ENCODE data around the gene SORCS2. TPM values are rescaled to one million over a fixed set of nuclear protein-coding genes. Genes with fewer than 3 reads are reported as not detected.

SORCS2 gene
- total RNA-seq, 2 donors from 2014 or later: 1.0 to 4.4 TPM

GRCh38 chr4:7556558-7556957 lies 364.2 kb downstream of the SORCS2 start:
- intact Hi-C loops (cut with DNase I): no loop called here
- Histone ChIP-seq H3K36me3 (no peaks in the 10 kb centered on the region), H3K9me3 (no peaks in the 10 kb centered on the region), H3K4me1 (replicated peaks) (no peaks in the 10 kb centered on the region), H3K4me3 (no peak overlapping the region), H3K27ac (no peak overlapping the region), H3K27me3 (replicated peaks; ENCODE audit: insufficient read depth) (peaks cover 3% of the 10 kb centered on the region)
- TF ChIP-seq CTCF (IDR thresholded peaks at IDR 0.05): no peak
- no peak for TF ChIP-seq POLR2A (IDR thresholded peaks at IDR 0.05)
- no peak for TF ChIP-seq POLR2AphosphoS5 (IDR thresholded peaks at IDR 0.05)
- DNase-seq (ENCODE audit: low spot score): no peak

DNA sequence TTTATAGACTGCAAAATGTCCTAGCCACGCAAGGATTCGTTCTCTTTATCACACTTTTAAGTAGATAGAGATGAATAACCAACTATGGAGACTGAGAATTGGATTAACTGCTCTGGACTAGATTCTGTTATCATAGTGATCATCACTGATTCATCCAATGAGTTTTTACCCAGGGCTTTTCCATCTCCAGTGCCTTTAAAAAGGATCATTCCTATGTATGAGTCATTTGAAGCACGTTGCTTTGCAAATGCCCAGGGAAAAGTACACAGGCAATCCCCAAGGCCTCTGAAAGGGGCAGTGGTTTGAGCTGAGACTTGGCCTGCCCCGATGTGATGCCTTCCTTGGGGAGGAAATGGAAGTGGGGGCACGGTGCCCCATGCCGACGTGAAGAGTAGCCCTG lies 365.1 kb downstream of the SORCS2 start:
- TF ChIP-seq POLR2AphosphoS5 (IDR thresholded peaks at IDR 0.05) (no peak), CTCF (IDR thresholded peaks at IDR 0.05) (no peak), POLR2A (IDR thresholded peaks at IDR 0.05) (no peak)
- no peak for DNase-seq (ENCODE audit: low spot score)
- no peaks in the 10 kb centered on the region for H3K36me3 ChIP-seq
- peaks cover 3% of the 10 kb centered on the region for H3K27me3 ChIP-seq (replicated peaks; ENCODE audit: insufficient read depth)
- no peaks in the 10 kb centered on the region for H3K9me3 ChIP-seq
- H3K27ac ChIP-seq: no peak overlapping the region
- intact Hi-C loops (cut with DNase I): no loop called here
- WGBS: 45% methylated on average over 7 of the region's 7 CpGs
- no peak overlapping the region for H3K4me3 ChIP-seq
- H3K4me1 ChIP-seq (replicated peaks): no peaks in the 10 kb centered on the region

DNA sequence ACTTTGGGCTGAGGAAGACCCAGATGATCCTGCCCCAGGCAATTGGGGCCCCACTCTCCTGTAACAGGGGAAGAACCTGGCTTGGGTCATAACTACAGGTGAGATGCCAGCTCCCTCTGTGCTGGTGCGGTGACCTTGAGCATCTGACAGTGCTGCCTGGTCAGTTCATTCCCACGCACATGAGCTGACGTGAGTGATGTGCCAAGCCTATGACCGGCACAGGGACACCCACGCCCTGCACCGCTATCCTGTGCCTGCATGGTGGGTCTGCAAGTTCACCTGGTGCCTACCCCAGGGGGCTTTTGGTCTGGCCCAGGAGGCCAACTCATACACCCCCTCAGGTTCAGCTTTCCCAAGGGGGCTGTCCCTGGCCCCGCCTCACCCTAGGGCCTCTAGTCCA lies 366.1 kb downstream of the SORCS2 start:
- Histone ChIP-seq H3K27me3 (replicated peaks; ENCODE audit: insufficient read depth) (peaks cover 3% of the 10 kb centered on the region), H3K9me3 (no peaks in the 10 kb centered on the region), H3K27ac (no peak overlapping the region), H3K4me1 (replicated peaks) (no peaks in the 10 kb centered on the region), H3K4me3 (no peak overlapping the region), H3K36me3 (no peaks in the 10 kb centered on the region)
- intact Hi-C loops (cut with DNase I): no loop called here
- TF ChIP-seq POLR2AphosphoS5 (IDR thresholded peaks at IDR 0.05) (no peak), POLR2A (IDR thresholded peaks at IDR 0.05) (no peak), CTCF (IDR thresholded peaks at IDR 0.05) (no peak)
- DNase-seq (ENCODE audit: low spot score): no peak
- 96% methylated on average over 7 of the region's 7 CpGs for WGBS

GRCh38 chr4:7559316-7559715 lies 367.0 kb downstream of the SORCS2 start:
- no peak overlapping the region for H3K4me3 ChIP-seq
- no peak for DNase-seq (ENCODE audit: low spot score)
- TF ChIP-seq POLR2A (IDR thresholded peaks at IDR 0.05) (no peak), CTCF (IDR thresholded peaks at IDR 0.05) (no peak), POLR2AphosphoS5 (IDR thresholded peaks at IDR 0.05) (no peak)
- no peak overlapping the region for H3K27ac ChIP-seq
- H3K27me3 ChIP-seq (replicated peaks; ENCODE audit: insufficient read depth): peaks cover 3% of the 10 kb centered on the region
- no peaks in the 10 kb centered on the region for H3K4me1 ChIP-seq (replicated peaks)
- H3K9me3 ChIP-seq: no peaks in the 10 kb centered on the region
- 87% methylated on average over 7 of the region's 7 CpGs for WGBS
- intact Hi-C loops (cut with DNase I): no loop called here
- no peaks in the 10 kb centered on the region for H3K36me3 ChIP-seq

- DNase-seq (ENCODE audit: low spot score): no peak
- 75% methylated on average over 12 of the region's 16 CpGs for WGBS
Measured at GRCh38 chr4:7559741-7560395, 367.5 kb downstream of the SORCS2 start.

More at GRCh38 chr4:7559741-7560395, 367.5 kb downstream of the SORCS2 start:
- intact Hi-C loops (cut with DNase I): no loop called here
- Histone ChIP-seq H3K9me3 (no peaks in the 10 kb centered on the region), H3K27me3 (replicated peaks; ENCODE audit: insufficient read depth) (peaks cover 3% of the 10 kb centered on the region), H3K4me1 (replicated peaks) (no peaks in the 10 kb centered on the region), H3K27ac (no peak overlapping the region), H3K4me3 (no peak overlapping the region), H3K36me3 (no peaks in the 10 kb centered on the region)
- TF ChIP-seq POLR2A (IDR thresholded peaks at IDR 0.05): no peak
- TF ChIP-seq CTCF (IDR thresholded peaks at IDR 0.05): no peak
- TF ChIP-seq POLR2AphosphoS5 (IDR thresholded peaks at IDR 0.05): no peak

Data from prostate gland (tissue), 2 donors.